SIG-M5 treated with dmso at 0.1 percent for 504 hours (cell line): ENCODE measurements around the gene TBL1XR1.
"Not testable (repeated sequence)": the region's sequence is repeated elsewhere in the genome, so short reads cannot be mapped to it uniquely, and the experiment has no call there.

Experiments
- DNase-seq: peaks from one replicate; lab custom pipeline; 2025; ENCODE audit not compliant: unreplicated experiment; lab: John Stamatoyannopoulos, UW

TBL1XR1 gene

DNA sequence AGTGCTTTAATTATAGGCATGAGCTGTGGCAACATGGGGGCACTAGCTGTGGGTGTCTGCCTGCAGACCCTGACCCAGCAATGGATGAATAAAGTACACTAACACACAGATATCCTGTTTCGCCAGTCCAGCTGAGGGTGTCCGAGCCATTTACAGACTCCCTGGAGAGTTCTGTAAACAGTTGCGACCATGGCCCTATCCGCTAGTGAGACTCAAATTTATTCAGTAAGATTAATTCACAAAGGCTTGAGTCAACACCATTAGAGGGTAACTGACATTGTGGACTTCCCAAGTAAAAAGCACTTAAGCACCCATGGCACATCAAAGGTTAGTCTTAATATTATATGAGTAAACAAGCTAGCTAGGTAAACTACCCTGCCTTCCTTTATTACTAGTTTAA lies 161.6 kb downstream of the TBL1XR1 start:
- no peak for DNase-seq

DNA sequence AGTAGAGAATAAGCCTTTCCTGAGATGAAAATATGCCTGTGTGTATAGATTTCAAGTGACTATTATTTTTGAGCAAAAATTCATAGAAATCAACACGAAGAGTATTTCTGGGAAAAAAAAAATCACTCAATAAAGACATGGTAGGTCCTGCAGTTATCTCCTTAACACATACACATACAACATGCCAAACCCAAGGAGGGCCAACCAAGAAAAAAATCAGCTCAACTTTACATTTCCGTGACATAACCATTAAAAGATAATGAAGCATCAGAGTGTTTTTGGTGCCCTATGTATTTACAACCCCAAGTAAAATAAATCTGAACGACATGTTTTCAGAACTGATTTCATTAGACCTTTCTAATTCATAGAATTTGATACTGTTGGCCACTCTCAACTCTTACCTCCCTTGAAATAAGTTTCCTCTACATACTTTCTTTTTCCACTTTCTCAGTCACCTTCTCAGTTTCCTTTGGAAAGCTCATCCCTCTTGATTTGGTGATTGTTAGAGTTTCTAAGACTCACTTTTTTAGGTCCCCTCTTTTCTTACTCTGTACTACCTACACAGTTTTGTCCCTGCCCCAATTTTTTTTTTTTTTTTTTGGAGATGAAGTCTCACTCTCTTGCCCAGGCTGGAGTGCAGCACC lies 162.3 kb downstream of the TBL1XR1 start:
- DNase-seq = no peak

GRCh38 chr3:177026505-177027277 lies 170.6 kb downstream of the TBL1XR1 start:
- DNase-seq = no peak

DNA sequence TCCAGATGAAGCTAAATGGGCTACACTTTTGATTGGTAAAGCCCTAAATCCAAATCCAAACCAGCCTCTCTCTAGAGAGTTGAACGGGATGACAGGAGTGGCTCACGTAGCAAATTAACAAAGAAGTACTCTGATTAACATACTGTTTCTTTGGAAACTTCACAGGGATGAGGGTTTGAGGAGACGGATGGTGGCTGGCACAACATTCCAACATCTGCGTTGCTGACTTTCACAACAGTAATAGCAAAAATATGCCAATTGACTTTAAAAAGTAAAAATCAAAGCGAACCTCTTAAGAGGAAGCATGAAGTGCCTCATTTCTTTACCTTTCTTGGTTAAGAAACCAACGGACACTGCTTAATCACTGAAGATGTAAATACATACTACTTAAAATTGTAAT lies 181.4 kb downstream of the TBL1XR1 start:
- no peak for DNase-seq

- DNase-seq = no peak
Measured at GRCh38 chr3:177013681-177014280, 183.5 kb downstream of the TBL1XR1 start.

- DNase-seq = no peak
Measured at GRCh38 chr3:177005718-177006405, 191.4 kb downstream of the TBL1XR1 start.

- not testable (repeated sequence) for DNase-seq
Measured at GRCh38 chr3:177000159-177000558, 197.1 kb downstream of the TBL1XR1 start.

GRCh38 chr3:176995946-176996345 lies 201.3 kb downstream of the TBL1XR1 start:
- no peak for DNase-seq

DNA sequence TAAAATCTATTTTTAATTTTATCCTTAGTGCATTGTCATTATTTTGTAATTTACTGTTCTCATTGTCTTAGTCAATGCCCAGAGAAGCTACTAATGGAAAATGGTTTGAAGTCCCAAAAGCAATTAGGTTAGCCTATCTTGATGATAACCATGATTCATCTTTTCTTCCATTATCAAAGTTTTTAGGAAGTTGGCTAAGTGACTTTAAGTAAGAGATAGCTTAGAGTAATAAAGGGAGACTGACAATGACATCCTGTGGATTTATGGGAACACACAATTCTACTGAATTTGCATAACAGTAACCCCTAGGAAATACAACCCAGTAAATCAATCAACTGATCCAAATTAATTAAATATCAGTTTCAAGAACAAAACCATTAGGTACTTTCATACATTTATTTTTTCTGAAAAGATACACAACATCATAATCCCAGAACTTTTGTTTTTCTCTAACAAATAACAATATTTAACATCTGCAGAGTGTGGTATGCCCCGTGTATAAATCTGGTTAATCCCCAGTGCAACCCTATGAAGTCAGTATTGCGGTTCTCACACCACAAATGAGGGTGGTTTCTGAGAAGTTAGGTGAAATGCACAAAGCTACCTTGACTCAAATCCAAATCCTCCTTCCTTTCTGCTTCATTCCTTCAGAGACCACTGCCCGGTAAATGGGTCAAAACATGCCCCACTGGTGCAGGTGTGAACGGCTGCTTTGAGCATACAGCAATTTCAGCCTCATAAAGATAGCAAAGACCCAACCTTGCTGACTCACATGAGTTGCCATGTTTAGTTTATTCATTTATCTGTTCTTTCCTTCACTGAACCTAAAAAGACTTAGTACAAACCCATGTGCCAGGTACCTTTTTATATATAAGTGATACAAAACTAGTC lies 202.1 kb downstream of the TBL1XR1 start:
- no peak for DNase-seq

GRCh38 chr3:176994393-176994792 lies 202.9 kb downstream of the TBL1XR1 start:
- no peak for DNase-seq

DNA sequence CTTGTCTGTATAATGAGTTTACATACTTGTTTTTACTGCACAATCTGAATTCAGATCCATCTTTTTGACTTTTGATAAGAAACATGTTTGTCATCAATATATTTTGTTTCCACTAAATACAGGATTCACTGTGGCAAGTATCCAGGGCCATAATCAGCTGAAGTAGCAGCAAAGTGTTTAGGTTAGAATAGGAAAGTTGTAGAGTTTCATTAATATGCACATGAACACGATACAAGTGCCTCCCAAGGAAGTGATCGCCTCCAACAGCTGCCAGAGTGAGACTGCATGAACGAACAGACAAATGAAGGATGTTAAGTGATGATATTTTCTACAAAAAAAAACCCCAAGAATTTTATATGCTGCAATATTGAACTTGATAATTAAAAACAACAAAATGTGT lies 204.3 kb downstream of the TBL1XR1 start:
- DNase-seq = no peak

- no peak for DNase-seq
Measured at GRCh38 chr3:176992565-176992964, 204.7 kb downstream of the TBL1XR1 start.

DNA sequence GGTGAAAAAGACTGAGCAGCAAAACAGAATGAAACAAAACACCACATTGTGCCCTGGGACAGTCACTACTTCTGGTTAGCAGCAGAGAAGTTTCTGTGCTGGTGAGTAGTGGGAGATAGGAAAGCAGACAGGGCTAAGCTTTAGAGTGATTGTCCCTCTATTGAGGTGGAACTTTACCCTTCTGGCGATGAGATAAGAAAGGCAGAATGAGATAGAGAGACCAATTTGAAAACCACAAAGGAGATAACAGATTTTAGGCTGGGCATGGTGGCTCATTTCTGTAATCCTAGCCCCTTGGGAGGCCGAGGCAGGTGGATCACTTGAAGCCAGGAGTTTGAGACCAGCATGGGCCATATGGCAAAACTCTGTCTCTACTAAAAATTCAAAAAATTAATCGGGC lies 208.5 kb downstream of the TBL1XR1 start:
- no peak for DNase-seq

GRCh38 chr3:176987901-176988650 lies 209.2 kb downstream of the TBL1XR1 start:
- DNase-seq = no peak

- DNase-seq = no peak
Measured at GRCh38 chr3:176978441-176978840, 218.8 kb downstream of the TBL1XR1 start.

GRCh38 chr3:176977331-176977730 lies 220.0 kb downstream of the TBL1XR1 start:
- no peak for DNase-seq

GRCh38 chr3:176976586-176976985 lies 220.7 kb downstream of the TBL1XR1 start:
- no peak for DNase-seq

- no peak for DNase-seq
Measured at GRCh38 chr3:176974279-176974678, 223.0 kb downstream of the TBL1XR1 start.

DNA sequence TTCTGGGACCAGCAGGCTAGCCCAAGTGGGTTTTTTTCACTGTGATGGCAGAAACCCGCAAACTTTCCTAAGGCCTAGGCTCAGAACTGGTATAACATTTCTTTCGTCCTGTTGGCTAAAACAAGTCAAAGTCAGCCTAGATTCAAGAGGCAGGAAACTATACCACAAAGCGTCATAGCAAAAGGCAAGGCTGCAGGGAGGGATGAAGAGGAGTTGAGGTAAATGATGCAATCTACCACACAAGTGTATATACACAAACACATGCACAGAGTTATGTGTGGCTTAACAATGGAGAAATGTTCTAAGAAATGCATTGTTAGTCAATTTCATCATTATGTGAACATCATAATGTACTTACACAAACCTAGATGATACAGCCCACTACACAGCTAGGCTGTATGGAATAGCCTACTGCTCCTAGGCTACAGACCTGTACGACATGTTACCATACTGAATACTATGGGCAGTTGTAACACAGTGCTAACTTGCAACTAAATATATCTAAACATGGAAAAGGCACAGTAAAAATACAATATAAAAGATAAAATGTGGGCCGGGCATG lies 225.6 kb downstream of the TBL1XR1 start:
- DNase-seq = no peak

DNA sequence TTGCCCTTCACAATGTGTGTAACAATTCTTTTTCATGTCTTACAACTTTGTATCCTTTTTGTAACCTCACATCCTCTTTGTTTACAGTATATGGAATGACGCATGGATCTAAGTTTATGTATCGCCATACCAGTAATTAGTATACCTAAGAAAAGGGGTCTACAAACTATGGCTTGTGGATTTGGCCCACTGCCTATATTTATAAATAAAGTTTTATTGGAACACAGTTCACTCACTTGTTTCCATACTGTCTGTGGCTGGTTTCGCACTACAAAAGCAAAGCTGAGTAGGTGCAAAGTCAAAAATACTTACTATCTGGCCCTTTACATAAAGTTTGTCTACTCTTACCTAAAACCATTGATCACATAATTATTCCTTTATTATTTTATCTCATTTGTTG lies 226.5 kb downstream of the TBL1XR1 start:
- no peak for DNase-seq
